HepG2 (cell line): Measurements from ENCODE around the gene XPO1. TPM values are rescaled to one million over a fixed set of nuclear protein-coding genes. Genes with fewer than 3 reads are reported as not detected.

Experiments used
- GMEB2 ChIP-seq: IDR thresholded peaks from 2 replicates; pipeline ENCODE4 v1.6.1; 2016; ENCODE audit warnings: missing biosample characterization, missing genetic modification reagents, low read depth
- HIC2 ChIP-seq: sonication (generic); formaldehyde crosslinking; IDR thresholded peaks from 2 replicates; pipeline ENCODE4 v1.9.0; 2022; ENCODE audit warnings: low read depth, missing genetic modification reagents
- KAT2B ChIP-seq: fragments of 150-350 bp; IDR thresholded peaks from 2 replicates; pipeline ENCODE4 v1.6.1; 2014; ENCODE audit warnings: low read depth, low read length, borderline replicate concordance
- MAFF ChIP-seq: IDR thresholded peaks from 2 replicates; pipeline ENCODE4 v1.6.1; 2011; ENCODE audit warnings: low read depth, low read length, improper control_type of control experiment
- PRMT3 ChIP-seq: sonication (generic); formaldehyde crosslinking; IDR thresholded peaks from 2 replicates; pipeline ENCODE4 v1.8.1; 2022; ENCODE audit warnings: low read depth, mild to moderate bottlenecking, moderate library complexity, missing genetic modification reagents, borderline replicate concordance
- RARG ChIP-seq: sonication (generic); formaldehyde crosslinking; IDR thresholded peaks from 2 replicates; pipeline ENCODE4 v1.4.0; 2020; ENCODE audit warnings: low read depth, mild to moderate bottlenecking, missing genetic modification reagents
- RFX3 ChIP-seq: IDR thresholded peaks from 2 replicates; pipeline ENCODE4 v1.6.1; 2016; ENCODE audit warnings: missing biosample characterization, missing genetic modification reagents
- SETDB1 ChIP-seq: sonication (generic); formaldehyde crosslinking; IDR thresholded peaks from 2 replicates; pipeline ENCODE4 v1.5.1; 2020; ENCODE audit warnings: missing genetic modification reagents, mild to moderate bottlenecking, borderline replicate concordance
- SIN3B ChIP-seq: fragments of 150-350 bp; IDR thresholded peaks from 2 replicates; pipeline ENCODE4 v1.6.1; 2014; ENCODE audit warnings: low read length
- SP2 ChIP-seq: sonication (generic); formaldehyde crosslinking; IDR thresholded peaks from 2 replicates; pipeline ENCODE4 v1.5.1; 2020; ENCODE audit warnings: mild to moderate bottlenecking, missing genetic modification reagents
- SRSF4 ChIP-seq: fragments of 200-400 bp; formaldehyde crosslinking; IDR thresholded peaks from one replicate; pipeline ENCODE4 v1.6.1; 2018; ENCODE audit warnings: mild to moderate bottlenecking, low read depth, low read length, moderate library complexity; ENCODE audit not compliant: poor library complexity, severe bottlenecking
- TFAP4 ChIP-seq: sonication (generic); IDR thresholded peaks from 2 replicates; pipeline ENCODE4 v1.6.1; 2016; ENCODE audit warnings: low read depth, borderline replicate concordance
- ZBTB49 ChIP-seq: sonication (generic); formaldehyde crosslinking; IDR thresholded peaks from 2 replicates; pipeline ENCODE4 v1.4.0; 2020; ENCODE audit warnings: missing genetic modification reagents, borderline replicate concordance
- ZFX ChIP-seq: sonication (generic); formaldehyde crosslinking; IDR thresholded peaks from 2 replicates; pipeline ENCODE4 v1.4.0; 2020; ENCODE audit warnings: mild to moderate bottlenecking, low read depth, missing genetic modification reagents, moderate library complexity
- ZMYM3 ChIP-seq: sonication (generic); formaldehyde crosslinking; IDR thresholded peaks from 2 replicates; pipeline ENCODE4 v1.5.1; 2020; ENCODE audit warnings: mild to moderate bottlenecking, missing genetic modification reagents
- ZNF10 ChIP-seq: sonication (generic); formaldehyde crosslinking; IDR thresholded peaks from 2 replicates; pipeline ENCODE4 v1.4.0; 2020; ENCODE audit warnings: mild to moderate bottlenecking, low read depth, missing genetic modification reagents, borderline replicate concordance
- ZNF441 ChIP-seq: sonication (generic); formaldehyde crosslinking; IDR thresholded peaks from 2 replicates; pipeline ENCODE4 v1.7.0; 2021; ENCODE audit warnings: missing genetic modification reagents, borderline replicate concordance
- ZNF761 ChIP-seq: sonication (generic); formaldehyde crosslinking; conservative IDR thresholded peaks from 2 replicates; pipeline ENCODE4 v1.4.0; 2020; ENCODE audit warnings: mild to moderate bottlenecking, missing genetic modification reagents
- ZNF768 ChIP-seq: sonication (generic); formaldehyde crosslinking; IDR thresholded peaks from 2 replicates; pipeline ENCODE4 v1.4.0; 2020; ENCODE audit warnings: missing genetic modification reagents
- ZNF839 ChIP-seq: sonication (generic); formaldehyde crosslinking; IDR thresholded peaks from 2 replicates; pipeline ENCODE4 v1.4.0; 2020; ENCODE audit warnings: missing genetic modification reagents, mild to moderate bottlenecking, borderline replicate concordance
- polyA plus RNA-seq, 8 experiments: library from polyadenylated mRNA; depleted of rRNA in 3 of 8; stranded (reverse) in 7 of 8; unstranded in 1 of 8; fragments of >200 nt; fragmentation: Illumina TruSeq in 4 of 8; extraction: Trizol in 4 of 8; gene quantifications; 2 replicates each; pipeline versions ENCODE4 v1.2.1 to v1.2.3, GENCODE V29; 2011 to 2016; ENCODE audit warnings: low read depth in 4 of 8, missing spikeins in 1 of 8, mixed read lengths in 1 of 8; ENCODE audit not compliant: insufficient read depth in 1 of 8
- total RNA-seq, 5 experiments: library from RNA; depleted of rRNA; stranded (reverse); fragments of >200 nt; fragmentation: Illumina TruSeq; extraction: Trizol; gene quantifications; 2 replicates each; pipeline ENCODE4 v1.2.3, GENCODE V29; 2016; ENCODE audit warnings: low read depth in 1 of 5
- TF ChIP-seq, protein P1 (sequence below): sonication (generic); formaldehyde crosslinking; IDR thresholded peaks from 2 replicates; pipeline ENCODE4 v1.5.0; 2020; ENCODE audit warnings: mild to moderate bottlenecking, missing genetic modification reagents

XPO1 gene
- total and polyA plus RNA-seq, 2 of the 13 experiments (the other 11 are each of a cell fraction or from before 2014, with no cell fraction given), result 67.4 to 212 TPM

GRCh38 chr2:61536572-61537276 lies 1.4 kb downstream of the XPO1 start (continued):
- TF ChIP-seq ZNF10 (CRISPR knock-in tag) (no peak), ZMYM3 (no peak), RFX3 (CRISPR knock-in tag) (no peak), TFAP4 (0 out of 2 replicates have a peak, but pooled peaks have one; percentile 5), GMEB2 (no peak), ZNF768 (no peak), RARG (CRISPR knock-in tag) (no peak), HIC2 (no peak), ZFX (CRISPR knock-in tag) (peak; percentile 55; the same call in 1 of the 2 replicates), SRSF4 (no peak), SIN3B (no peak; the same call in 1 of the 2 replicates), SETDB1 (no peak), ZNF441 (CRISPR knock-in tag) (no peak; the same call in 1 of the 2 replicates), PRMT3 (CRISPR knock-in tag) (peak; percentile 82; the same call in 1 of the 2 replicates), ZNF761 (CRISPR knock-in tag) (no peak), SP2 (CRISPR knock-in tag) (no peak), ZNF839 (peak; percentile 86), MAFF (no peak), KAT2B (no peak), ZBTB49 (CRISPR knock-in tag) (no peak)
- TF ChIP-seq, protein P1, sequence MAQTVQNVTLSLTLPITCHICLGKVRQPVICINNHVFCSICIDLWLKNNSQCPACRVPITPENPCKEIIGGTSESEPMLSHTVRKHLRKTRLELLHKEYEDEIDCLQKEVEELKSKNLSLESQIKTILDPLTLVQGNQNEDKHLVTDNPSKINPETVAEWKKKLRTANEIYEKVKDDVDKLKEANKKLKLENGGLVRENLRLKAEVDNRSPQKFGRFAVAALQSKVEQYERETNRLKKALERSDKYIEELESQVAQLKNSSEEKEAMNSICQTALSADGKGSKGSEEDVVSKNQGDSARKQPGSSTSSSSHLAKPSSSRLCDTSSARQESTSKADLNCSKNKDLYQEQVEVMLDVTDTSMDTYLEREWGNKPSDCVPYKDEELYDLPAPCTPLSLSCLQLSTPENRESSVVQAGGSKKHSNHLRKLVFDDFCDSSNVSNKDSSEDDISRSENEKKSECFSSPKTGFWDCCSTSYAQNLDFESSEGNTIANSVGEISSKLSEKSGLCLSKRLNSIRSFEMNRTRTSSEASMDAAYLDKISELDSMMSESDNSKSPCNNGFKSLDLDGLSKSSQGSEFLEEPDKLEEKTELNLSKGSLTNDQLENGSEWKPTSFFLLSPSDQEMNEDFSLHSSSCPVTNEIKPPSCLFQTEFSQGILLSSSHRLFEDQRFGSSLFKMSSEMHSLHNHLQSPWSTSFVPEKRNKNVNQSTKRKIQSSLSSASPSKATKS, result no peak
